ENCODE measurements around the gene KRTAP9-7. TPM values are rescaled to one million over a fixed set of nuclear protein-coding genes. Genes with fewer than 3 reads are reported as not detected.
"Not testable (repeated sequence)": the region's sequence is repeated elsewhere in the genome, so short reads cannot be mapped to it uniquely, and the experiment has no call there.

Gene KRTAP9-7
- total RNA-seq, 1 donor from 2014 or later: not detected

GRCh38 chr17:41246995-41247787 is 28.3 kb upstream of the KRTAP9-7 start:
- DNase-seq (ENCODE audit: extremely low spot score, unreplicated experiment); H3K4me3 Mint-ChIP-seq (ENCODE audit: unreplicated experiment); H3K4me1 Mint-ChIP-seq (ENCODE audit: unreplicated experiment); H3K36me3 Mint-ChIP-seq (ENCODE audit: unreplicated experiment); H3K9me3 Mint-ChIP-seq (ENCODE audit: unreplicated experiment); H3K27ac Mint-ChIP-seq (ENCODE audit: unreplicated experiment): not testable (repeated sequence)
- H3K27me3 Mint-ChIP-seq (ENCODE audit: unreplicated experiment): peaks cover 13% of the 10 kb centered on the region

GRCh38 chr17:41249637-41250240 is 25.8 kb upstream of the KRTAP9-7 start, which contains the start of gene KRTAP9-4:
Gene KRTAP9-4, plus strand, starts transcription at chr17:41249687. Its CDS starts 34 bp downstream, at chr17:41249721.
- not testable (repeated sequence) for H3K4me3 Mint-ChIP-seq (ENCODE audit: unreplicated experiment)

GRCh38 chr17:41251261-41251660 is 24.2 kb upstream of the KRTAP9-7 start:
- Mint-ChIP-seq H3K27me3 (ENCODE audit: unreplicated experiment) (peaks cover 10% of the 10 kb centered on the region), H3K4me1 (ENCODE audit: unreplicated experiment) (peaks cover 7% of the 10 kb centered on the region), H3K4me3 (ENCODE audit: unreplicated experiment) (no peak overlapping the region), H3K36me3 (ENCODE audit: unreplicated experiment) (no peaks in the 10 kb centered on the region), H3K27ac (ENCODE audit: unreplicated experiment) (no peak overlapping the region), H3K9me3 (ENCODE audit: unreplicated experiment) (no peaks in the 10 kb centered on the region)
- DNase-seq (ENCODE audit: extremely low spot score, unreplicated experiment): no peak
- TF ChIP-seq, protein P1, sequence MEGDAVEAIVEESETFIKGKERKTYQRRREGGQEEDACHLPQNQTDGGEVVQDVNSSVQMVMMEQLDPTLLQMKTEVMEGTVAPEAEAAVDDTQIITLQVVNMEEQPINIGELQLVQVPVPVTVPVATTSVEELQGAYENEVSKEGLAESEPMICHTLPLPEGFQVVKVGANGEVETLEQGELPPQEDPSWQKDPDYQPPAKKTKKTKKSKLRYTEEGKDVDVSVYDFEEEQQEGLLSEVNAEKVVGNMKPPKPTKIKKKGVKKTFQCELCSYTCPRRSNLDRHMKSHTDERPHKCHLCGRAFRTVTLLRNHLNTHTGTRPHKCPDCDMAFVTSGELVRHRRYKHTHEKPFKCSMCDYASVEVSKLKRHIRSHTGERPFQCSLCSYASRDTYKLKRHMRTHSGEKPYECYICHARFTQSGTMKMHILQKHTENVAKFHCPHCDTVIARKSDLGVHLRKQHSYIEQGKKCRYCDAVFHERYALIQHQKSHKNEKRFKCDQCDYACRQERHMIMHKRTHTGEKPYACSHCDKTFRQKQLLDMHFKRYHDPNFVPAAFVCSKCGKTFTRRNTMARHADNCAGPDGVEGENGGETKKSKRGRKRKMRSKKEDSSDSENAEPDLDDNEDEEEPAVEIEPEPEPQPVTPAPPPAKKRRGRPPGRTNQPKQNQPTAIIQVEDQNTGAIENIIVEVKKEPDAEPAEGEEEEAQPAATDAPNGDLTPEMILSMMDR (IDR thresholded peaks at IDR 0.05): no peak

More at GRCh38 chr17:41249637-41250240, 25.8 kb upstream of the KRTAP9-7 start, which contains the start of gene KRTAP9-4:
- H3K36me3 Mint-ChIP-seq (ENCODE audit: unreplicated experiment); DNase-seq (ENCODE audit: extremely low spot score, unreplicated experiment); H3K4me1 Mint-ChIP-seq (ENCODE audit: unreplicated experiment); H3K27ac Mint-ChIP-seq (ENCODE audit: unreplicated experiment); H3K9me3 Mint-ChIP-seq (ENCODE audit: unreplicated experiment): not testable (repeated sequence)
- peaks cover 10% of the 10 kb centered on the region for H3K27me3 Mint-ChIP-seq (ENCODE audit: unreplicated experiment)

GRCh38 chr17:41254861-41255260 is 20.6 kb upstream of the KRTAP9-7 start:
- Mint-ChIP-seq H3K9me3 (ENCODE audit: unreplicated experiment) (no peaks in the 10 kb centered on the region), H3K27ac (ENCODE audit: unreplicated experiment) (no peak overlapping the region)

GRCh38 chr17:41255381-41256290 is 19.9 kb upstream of the KRTAP9-7 start, which contains the start of gene KRTAP9-9:
Gene KRTAP9-9, plus strand, starts transcription at chr17:41255384.
- not testable (repeated sequence) for H3K4me3 Mint-ChIP-seq (ENCODE audit: unreplicated experiment); H3K27me3 Mint-ChIP-seq (ENCODE audit: unreplicated experiment); H3K27ac Mint-ChIP-seq (ENCODE audit: unreplicated experiment); DNase-seq (ENCODE audit: extremely low spot score, unreplicated experiment); H3K9me3 Mint-ChIP-seq (ENCODE audit: unreplicated experiment); H3K36me3 Mint-ChIP-seq (ENCODE audit: unreplicated experiment)
- H3K4me1 Mint-ChIP-seq (ENCODE audit: unreplicated experiment): peaks cover 20% of the 10 kb centered on the region

More at GRCh38 chr17:41254861-41255260, 20.6 kb upstream of the KRTAP9-7 start:
- Mint-ChIP-seq H3K4me1 (ENCODE audit: unreplicated experiment) (peaks cover 20% of the 10 kb centered on the region), H3K27me3 (ENCODE audit: unreplicated experiment) (peaks cover 10% of the 10 kb centered on the region), H3K4me3 (ENCODE audit: unreplicated experiment) (no peak overlapping the region), H3K36me3 (ENCODE audit: unreplicated experiment) (no peaks in the 10 kb centered on the region)
- TF ChIP-seq, protein P1 (IDR thresholded peaks at IDR 0.05): no peak
- no peak for DNase-seq (ENCODE audit: extremely low spot score, unreplicated experiment)

DNA sequence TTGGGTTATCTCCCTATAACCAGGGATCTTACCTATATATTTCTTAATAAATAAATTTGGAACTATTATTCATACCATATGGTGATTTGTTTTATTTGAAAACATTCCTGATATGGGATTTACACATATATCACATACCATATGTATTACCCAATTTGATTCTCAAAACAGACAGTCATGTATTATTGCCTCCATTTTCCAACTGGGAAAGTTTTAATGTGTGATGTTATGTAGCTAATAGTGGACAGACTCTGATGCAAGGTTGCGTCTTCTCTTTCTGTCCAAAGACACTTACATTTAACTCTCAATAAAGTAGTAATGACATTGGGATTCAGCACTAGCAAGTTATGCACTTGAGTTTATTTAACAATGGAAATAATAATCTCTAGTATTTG is 19.2 kb upstream of the KRTAP9-7 start:
- H3K27ac Mint-ChIP-seq (ENCODE audit: unreplicated experiment): no peak overlapping the region
- no peaks in the 10 kb centered on the region for H3K36me3 Mint-ChIP-seq (ENCODE audit: unreplicated experiment)
- peaks cover 4% of the 10 kb centered on the region for H3K27me3 Mint-ChIP-seq (ENCODE audit: unreplicated experiment)
- no peak for DNase-seq (ENCODE audit: extremely low spot score, unreplicated experiment)
- H3K9me3 Mint-ChIP-seq (ENCODE audit: unreplicated experiment): no peaks in the 10 kb centered on the region
- H3K4me1 Mint-ChIP-seq (ENCODE audit: unreplicated experiment): peaks cover 20% of the 10 kb centered on the region
- TF ChIP-seq, protein P1 (IDR thresholded peaks at IDR 0.05): no peak
- H3K4me3 Mint-ChIP-seq (ENCODE audit: unreplicated experiment): no peak overlapping the region
